ENCODE data around the gene RDH5.
A peak's percentile ranks its signal among the peaks of the same experiment; 100 is the strongest.

Gene RDH5

GRCh38 chr12:55705782-55706402 is 14.3 kb upstream of the RDH5 start:
- Histone ChIP-seq H3K4me3 (replicated peaks; ENCODE audit: low read depth, low read length) (no peak overlapping the region), H3K27me3 (replicated peaks; ENCODE audit: control insufficient read depth, insufficient read depth, low read length) (peaks cover 2% of the 10 kb centered on the region), H3K36me3 (ENCODE audit: control insufficient read depth, insufficient read depth, low read length) (no peaks in the 10 kb centered on the region)
- no peak for DNase-seq (ENCODE audit: extremely low read depth, insufficient read length)
- TF ChIP-seq, protein P1, sequence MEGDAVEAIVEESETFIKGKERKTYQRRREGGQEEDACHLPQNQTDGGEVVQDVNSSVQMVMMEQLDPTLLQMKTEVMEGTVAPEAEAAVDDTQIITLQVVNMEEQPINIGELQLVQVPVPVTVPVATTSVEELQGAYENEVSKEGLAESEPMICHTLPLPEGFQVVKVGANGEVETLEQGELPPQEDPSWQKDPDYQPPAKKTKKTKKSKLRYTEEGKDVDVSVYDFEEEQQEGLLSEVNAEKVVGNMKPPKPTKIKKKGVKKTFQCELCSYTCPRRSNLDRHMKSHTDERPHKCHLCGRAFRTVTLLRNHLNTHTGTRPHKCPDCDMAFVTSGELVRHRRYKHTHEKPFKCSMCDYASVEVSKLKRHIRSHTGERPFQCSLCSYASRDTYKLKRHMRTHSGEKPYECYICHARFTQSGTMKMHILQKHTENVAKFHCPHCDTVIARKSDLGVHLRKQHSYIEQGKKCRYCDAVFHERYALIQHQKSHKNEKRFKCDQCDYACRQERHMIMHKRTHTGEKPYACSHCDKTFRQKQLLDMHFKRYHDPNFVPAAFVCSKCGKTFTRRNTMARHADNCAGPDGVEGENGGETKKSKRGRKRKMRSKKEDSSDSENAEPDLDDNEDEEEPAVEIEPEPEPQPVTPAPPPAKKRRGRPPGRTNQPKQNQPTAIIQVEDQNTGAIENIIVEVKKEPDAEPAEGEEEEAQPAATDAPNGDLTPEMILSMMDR (IDR thresholded peaks at IDR 0.05; ENCODE audit: insufficient read depth, low read length, poor library complexity, severe bottlenecking), result peak; percentile 65

DNA sequence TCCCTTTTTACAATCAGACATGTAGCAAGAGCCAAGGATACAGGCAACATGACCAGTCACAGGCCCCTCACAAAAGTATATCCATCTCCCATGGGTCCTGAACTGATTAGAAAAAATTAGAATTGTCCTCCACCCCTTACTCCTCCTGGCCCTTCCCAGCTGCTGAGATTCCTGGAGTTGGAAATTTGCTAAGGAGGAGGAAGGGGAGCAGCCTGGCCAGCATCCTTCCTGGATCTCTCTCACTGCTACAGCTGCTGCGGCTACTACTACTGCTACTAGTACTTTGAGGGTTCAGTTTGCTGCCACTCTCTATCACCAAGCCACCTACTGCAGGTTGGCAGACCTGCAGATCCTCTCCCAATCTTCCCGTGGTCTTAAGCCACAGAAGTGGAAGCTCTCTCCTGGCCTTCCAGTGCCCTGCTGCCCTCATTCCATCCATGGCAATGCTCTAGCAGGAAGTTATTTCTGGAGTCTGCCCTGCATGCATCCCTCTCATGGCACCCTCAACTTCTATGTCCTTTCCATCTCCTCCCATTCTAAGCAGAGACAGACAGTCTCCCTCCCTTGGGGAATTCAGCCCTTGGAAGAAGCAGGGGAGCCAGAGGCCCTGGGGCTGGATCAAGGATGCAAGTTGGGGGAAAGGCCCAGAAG is 13.5 kb upstream of the RDH5 start:
- TF ChIP-seq, protein P1 (IDR thresholded peaks at IDR 0.05; ENCODE audit: insufficient read depth, low read length, poor library complexity, severe bottlenecking), result no peak
- H3K4me3 ChIP-seq (replicated peaks; ENCODE audit: low read depth, low read length), result no peak overlapping the region
- peaks cover 2% of the 10 kb centered on the region for H3K27me3 ChIP-seq (replicated peaks; ENCODE audit: control insufficient read depth, insufficient read depth, low read length)
- DNase-seq (ENCODE audit: extremely low read depth, insufficient read length), result no peak
- H3K36me3 ChIP-seq (ENCODE audit: control insufficient read depth, insufficient read depth, low read length), result no peaks in the 10 kb centered on the region

DNA sequence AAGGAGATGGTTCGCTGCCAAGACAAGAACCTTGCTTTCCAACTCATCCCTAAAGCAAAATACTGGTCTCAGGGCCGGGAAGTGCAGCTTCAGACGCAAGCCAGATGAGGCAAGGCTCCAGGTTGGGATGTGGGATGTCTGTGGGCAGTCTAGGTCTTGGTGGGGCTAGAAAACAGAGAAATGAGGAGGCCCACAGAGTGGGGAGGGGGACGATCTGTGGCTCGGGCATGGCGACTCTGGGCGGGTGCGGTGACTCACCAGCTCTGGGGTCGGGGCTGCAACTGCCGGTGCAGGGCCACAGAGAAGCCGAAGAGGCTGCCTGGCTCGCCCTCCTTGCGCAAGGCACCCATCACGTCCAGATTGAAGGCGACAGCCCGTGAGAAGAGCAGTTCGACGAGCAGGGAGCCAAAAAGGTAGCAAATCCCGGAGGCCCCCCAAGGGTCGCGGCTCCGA is 12.9 kb upstream of the RDH5 start:
- Histone ChIP-seq H3K4me3 (replicated peaks; ENCODE audit: low read depth, low read length) (peak overlapping the region; percentile 59; the same call in 1 of the 2 replicates), H3K36me3 (ENCODE audit: control insufficient read depth, insufficient read depth, low read length) (no peaks in the 10 kb centered on the region), H3K27me3 (replicated peaks; ENCODE audit: control insufficient read depth, insufficient read depth, low read length) (peaks cover 2% of the 10 kb centered on the region)
- DNase-seq (ENCODE audit: extremely low read depth, insufficient read length), result no peak
- TF ChIP-seq, protein P1 (IDR thresholded peaks at IDR 0.05; ENCODE audit: insufficient read depth, low read length, poor library complexity, severe bottlenecking), result no peak

- TF ChIP-seq, protein P1 (IDR thresholded peaks at IDR 0.05; ENCODE audit: insufficient read depth, low read length, poor library complexity, severe bottlenecking), result no peak
- Histone ChIP-seq H3K4me3 (replicated peaks; ENCODE audit: low read depth, low read length) (peak within 1 kb of the TSS; percentile 59), H3K27me3 (replicated peaks; ENCODE audit: control insufficient read depth, insufficient read depth, low read length) (peaks cover 2% of the 10 kb centered on the region), H3K36me3 (ENCODE audit: control insufficient read depth, insufficient read depth, low read length) (no peaks in the 10 kb centered on the region)
- peak; percentile 37 for DNase-seq (ENCODE audit: extremely low read depth, insufficient read length)
Measured at GRCh38 chr12:55707841-55708694, 12.1 kb upstream of the RDH5 start, which contains the start of gene ITGA7. Gene ITGA7, minus strand, starts transcription at chr12:55707904. Its CDS starts 222 bp downstream, at chr12:55707682.

- H3K36me3 ChIP-seq (ENCODE audit: control insufficient read depth, insufficient read depth, low read length), result no peaks in the 10 kb centered on the region
- TF ChIP-seq, protein P1 (IDR thresholded peaks at IDR 0.05; ENCODE audit: insufficient read depth, low read length, poor library complexity, severe bottlenecking), result no peak
- DNase-seq (ENCODE audit: extremely low read depth, insufficient read length), result no peak
- H3K27me3 ChIP-seq (replicated peaks; ENCODE audit: control insufficient read depth, insufficient read depth, low read length), result peaks cover 2% of the 10 kb centered on the region
- H3K4me3 ChIP-seq (replicated peaks; ENCODE audit: low read depth, low read length), result no peak overlapping the region
Measured at GRCh38 chr12:55708695-55709233, 11.4 kb upstream of the RDH5 start.

All from GM06990 (cell line).